Fibroblast of lung (primary cell): ENCODE results near the gene LSM11. TPM values are rescaled to one million over a fixed set of nuclear protein-coding genes. Genes with fewer than 3 reads are reported as not detected.

Experiments
- DNase-seq, 2 donors: peaks; one replicate each; pipeline versions ENCODE4 v3.0.0 to v3.0.0-alpha.2; 2010; ENCODE audit warnings: low read depth in 2 of 2
- H2AFZ ChIP-seq: 2 replicates; pipeline ENCODE4 v1.5.1; 2012; ENCODE audit warnings: low read length, control low read depth, inconsistent platforms
- H3K27ac ChIP-seq: 2 replicates; pipeline ENCODE4 v1.5.1; 2011; ENCODE audit warnings: low read length, control low read depth; ENCODE audit not compliant: insufficient read depth
- H3K27me3 ChIP-seq: 2 replicates; pipeline ENCODE4 v1.5.1; 2011; ENCODE audit warnings: mild to moderate bottlenecking, low read length; ENCODE audit not compliant: control insufficient read depth, insufficient read depth
- H3K36me3 ChIP-seq: 2 replicates; pipeline ENCODE4 v1.5.1; 2011; ENCODE audit warnings: low read length; ENCODE audit not compliant: control insufficient read depth, insufficient read depth
- H3K4me1 ChIP-seq: 2 replicates; pipeline ENCODE4 v1.5.1; 2011; ENCODE audit warnings: low read length; ENCODE audit not compliant: control insufficient read depth, insufficient read depth; ENCODE audit errors: extremely low read depth
- H3K4me2 ChIP-seq: 2 replicates; pipeline ENCODE4 v1.5.1; 2011; ENCODE audit warnings: low read length, control low read depth; ENCODE audit not compliant: insufficient read depth; ENCODE audit errors: extremely low read depth
- H3K4me3 ChIP-seq, 4 experiments: fragments of 200-600 bp in 1 of 4; sonication (generic) in 1 of 4; replicated peaks in 1 of 4; 2 replicates each; pipeline ENCODE4 v1.5.1; 2011 to 2016; ENCODE audit warnings: low read length in 4 of 4, low read depth in 3 of 4, mild to moderate bottlenecking in 3 of 4, control low read depth in 2 of 4, inconsistent platforms in 1 of 4, mixed read lengths in 1 of 4; ENCODE audit not compliant: insufficient read depth in 1 of 4; ENCODE audit errors: control extremely low read depth in 1 of 4
- H3K79me2 ChIP-seq: 2 replicates; pipeline ENCODE4 v1.5.1; 2012; ENCODE audit warnings: mild to moderate bottlenecking, low read length, inconsistent platforms; ENCODE audit not compliant: control insufficient read depth, insufficient read depth
- H3K9ac ChIP-seq: 2 replicates; pipeline ENCODE4 v1.5.1; 2011; ENCODE audit warnings: mild to moderate bottlenecking, low read length, control low read depth; ENCODE audit not compliant: insufficient read depth
- H3K9me3 ChIP-seq: 2 replicates; pipeline ENCODE4 v1.5.1; 2012; ENCODE audit warnings: low read depth, low read length; ENCODE audit not compliant: control insufficient read depth, insufficient read depth
- H4K20me1 ChIP-seq: 2 replicates; pipeline ENCODE4 v1.5.1; 2011; ENCODE audit warnings: low read length; ENCODE audit not compliant: control insufficient read depth, insufficient read depth; ENCODE audit errors: extremely low read depth
- CTCF ChIP-seq, 2 donors: IDR thresholded peaks in 1 of 2; conservative IDR thresholded peaks in 1 of 2; 1 replicate in 1 of 2; 2 replicates in 1 of 2; pipeline ENCODE4 v1.5.1; 2011 to 2012; ENCODE audit warnings: low read length in 2 of 2, control low read depth in 1 of 2, inconsistent platforms in 1 of 2, low read depth in 1 of 2, mild to moderate bottlenecking in 1 of 2
- EZH2 ChIP-seq: IDR thresholded peaks from 2 replicates; pipeline ENCODE4 v1.5.1; 2012; ENCODE audit warnings: low read length, control low read depth, mild to moderate bottlenecking; ENCODE audit errors: missing control alignments
- polyA plus RNA-seq, 2 donors: library from polyadenylated mRNA; depleted of rRNA in 1 of 2; stranded (reverse) in 1 of 2; unstranded in 1 of 2; fragments of >200 nt; gene quantifications; 2 replicates each; pipeline ENCODE4 v1.2.1, GENCODE V29; 2011 to 2012; ENCODE audit warnings: missing spikeins in 1 of 2
- total RNA-seq: library from RNA; depleted of rRNA; stranded (reverse); fragments of >200 nt; gene quantifications from 2 replicates; pipeline ENCODE4 v1.2.1, GENCODE V29; 2014

Gene LSM11
- total and polyA plus RNA-seq, 2 donors (not counting 1 experiment from before 2014, with no cell fraction given), result 2.1 to 2.5 TPM

- no peak overlapping the region for H3K4me3 ChIP-seq
- H3K36me3 ChIP-seq, result no peaks in the 10 kb centered on the region
- no peaks in the 10 kb centered on the region for H3K27me3 ChIP-seq
- H3K4me1 ChIP-seq, result no peaks in the 10 kb centered on the region
- TF ChIP-seq CTCF (conservative IDR thresholded peaks at IDR 0.05 in 1 of 2, IDR thresholded peaks at IDR 0.05 in 1 of 2; ENCODE audit: low read depth in 1 of 2, low read length in 2 of 2), result no peak
- no peak for TF ChIP-seq EZH2
- H2AFZ ChIP-seq, result no peak overlapping the region
- H3K4me2 ChIP-seq, result no peak overlapping the region
- no peaks in the 10 kb centered on the region for H3K79me2 ChIP-seq
- DNase-seq, result no peak
- no peak overlapping the region for H3K9ac ChIP-seq
- no peaks in the 10 kb centered on the region for H4K20me1 ChIP-seq
- H3K9me3 ChIP-seq, result no peaks in the 10 kb centered on the region
- no peak overlapping the region for H3K27ac ChIP-seq
Measured at GRCh38 chr5:157735991-157736390, 7.5 kb upstream of the LSM11 start.

DNA sequence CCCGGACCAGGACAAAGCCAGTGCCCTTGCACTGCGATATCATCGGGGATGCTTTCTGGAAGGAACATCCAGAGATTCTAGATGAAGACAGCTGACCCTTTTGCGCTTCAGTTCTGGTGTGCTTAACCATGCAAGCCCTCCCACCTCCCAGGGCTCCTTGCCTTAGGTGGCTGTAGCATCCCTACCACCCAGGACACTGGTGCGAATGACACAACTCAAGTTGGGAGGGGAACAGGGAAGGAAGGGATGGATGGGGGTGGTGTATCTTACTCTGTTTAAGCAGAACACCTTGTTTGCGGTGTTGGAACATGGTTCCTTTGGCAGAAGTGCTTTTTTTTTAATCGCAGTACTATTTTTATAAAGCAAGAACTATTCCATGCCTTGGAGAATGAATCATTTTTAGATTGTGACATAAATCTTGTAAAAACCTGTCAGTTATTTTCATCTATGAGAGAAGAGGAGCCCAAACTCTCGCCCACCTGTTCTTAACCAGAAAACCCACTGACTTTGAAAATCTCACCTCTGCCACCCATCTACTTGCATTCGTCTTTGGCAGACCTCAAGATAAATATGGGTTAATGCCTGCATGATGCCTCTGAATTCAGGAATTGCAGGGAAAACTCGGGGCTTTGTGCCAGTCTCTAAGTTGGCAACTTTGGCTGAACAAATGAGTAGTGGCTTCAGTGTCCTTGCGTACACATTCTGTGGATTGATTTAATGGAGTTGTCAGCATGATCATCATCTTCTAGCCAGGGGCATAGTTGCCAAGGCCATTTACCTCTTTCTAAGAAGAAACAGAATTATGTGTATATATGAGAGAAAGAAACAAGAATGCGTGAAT, 3.9 kb upstream of the LSM11 start:
- Histone ChIP-seq H2AFZ (no peak overlapping the region), H4K20me1 (no peaks in the 10 kb centered on the region), H3K27me3 (no peaks in the 10 kb centered on the region), H3K4me2 (no peak overlapping the region), H3K9ac (no peak overlapping the region), H3K79me2 (peaks cover 3% of the 10 kb centered on the region), H3K4me1 (no peaks in the 10 kb centered on the region), H3K9me3 (no peaks in the 10 kb centered on the region), H3K4me3 (no peak overlapping the region), H3K27ac (no peak overlapping the region), H3K36me3 (no peaks in the 10 kb centered on the region)
- TF ChIP-seq EZH2 (no peak), CTCF (conservative IDR thresholded peaks at IDR 0.05 in 1 of 2, IDR thresholded peaks at IDR 0.05 in 1 of 2; ENCODE audit: low read depth in 1 of 2, low read length in 2 of 2) (no peak)
- no peak for DNase-seq

GRCh38 chr5:157740229-157740610, 3.3 kb upstream of the LSM11 start:
- DNase-seq, result peak in 1 of 2 donors; percentile 11
- no peaks in the 10 kb centered on the region for H3K36me3 ChIP-seq

More at GRCh38 chr5:157740229-157740610, 3.3 kb upstream of the LSM11 start:
- Histone ChIP-seq H3K79me2 (peaks cover 4% of the 10 kb centered on the region), H3K4me3 (no peak overlapping the region), H2AFZ (no peak overlapping the region), H3K4me2 (no peak overlapping the region), H3K9me3 (no peaks in the 10 kb centered on the region), H4K20me1 (no peaks in the 10 kb centered on the region), H3K27ac (no peak overlapping the region), H3K27me3 (no peaks in the 10 kb centered on the region), H3K9ac (no peak overlapping the region), H3K4me1 (peaks cover 2% of the 10 kb centered on the region)
- peak; percentile 28 to 47 for TF ChIP-seq CTCF (conservative IDR thresholded peaks at IDR 0.05 in 1 of 2, IDR thresholded peaks at IDR 0.05 in 1 of 2; ENCODE audit: low read depth in 1 of 2, low read length in 2 of 2)
- no peak for TF ChIP-seq EZH2
